ENCODE data around the gene TRIM8.

The TRIM8 gene

GRCh38 chr10:102704915-102705314 is 60.6 kb downstream of the TRIM8 start:
- peak; percentile 83 for DNase-seq

- DNase-seq = no peak
These were observed 61.3 kb downstream of the TRIM8 start for GRCh38 chr10:102705531-102705930.
